ENCODE data around the gene CYBRD1.
A peak's percentile ranks its signal among the peaks of the same experiment; 100 is the strongest.

CYBRD1 gene

DNA sequence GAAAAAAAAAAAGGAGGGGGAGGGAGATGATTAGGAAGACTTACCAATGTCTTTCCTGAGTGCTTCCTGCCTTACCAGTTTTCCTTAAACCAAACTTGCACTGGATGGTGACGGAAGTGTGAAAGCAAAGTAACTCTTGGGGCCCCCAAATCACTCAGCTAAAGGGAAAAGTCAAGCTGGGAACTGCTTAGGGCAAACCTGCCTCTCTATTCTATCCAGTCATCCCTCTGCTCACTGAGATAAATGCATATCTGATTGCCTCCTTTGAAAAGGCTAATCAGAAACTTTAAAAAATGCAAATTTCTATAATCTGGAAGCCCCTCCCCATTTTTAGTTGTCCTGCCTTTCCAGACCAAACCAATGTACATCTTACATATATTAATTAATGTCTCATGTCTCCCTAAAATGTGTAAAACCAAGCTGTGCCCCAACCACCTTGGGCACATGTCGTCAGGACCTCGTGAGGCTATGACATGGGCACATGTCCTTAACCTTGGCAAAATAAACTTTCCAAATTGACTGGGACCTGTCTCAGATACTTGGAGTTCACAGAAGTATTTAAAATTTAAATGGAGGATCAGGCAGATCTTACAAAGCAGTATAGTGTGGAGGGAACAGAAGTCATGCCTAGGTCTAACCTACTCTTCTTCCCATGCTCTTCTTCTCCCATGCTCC, 7.2 kb upstream of the CYBRD1 start:
- no peak for DNase-seq (ENCODE audit: extremely low read depth, low read depth)
- H3K4me3 ChIP-seq (replicated peaks; ENCODE audit: low read depth, low read length), result no peak overlapping the region
- TF ChIP-seq, protein P1, sequence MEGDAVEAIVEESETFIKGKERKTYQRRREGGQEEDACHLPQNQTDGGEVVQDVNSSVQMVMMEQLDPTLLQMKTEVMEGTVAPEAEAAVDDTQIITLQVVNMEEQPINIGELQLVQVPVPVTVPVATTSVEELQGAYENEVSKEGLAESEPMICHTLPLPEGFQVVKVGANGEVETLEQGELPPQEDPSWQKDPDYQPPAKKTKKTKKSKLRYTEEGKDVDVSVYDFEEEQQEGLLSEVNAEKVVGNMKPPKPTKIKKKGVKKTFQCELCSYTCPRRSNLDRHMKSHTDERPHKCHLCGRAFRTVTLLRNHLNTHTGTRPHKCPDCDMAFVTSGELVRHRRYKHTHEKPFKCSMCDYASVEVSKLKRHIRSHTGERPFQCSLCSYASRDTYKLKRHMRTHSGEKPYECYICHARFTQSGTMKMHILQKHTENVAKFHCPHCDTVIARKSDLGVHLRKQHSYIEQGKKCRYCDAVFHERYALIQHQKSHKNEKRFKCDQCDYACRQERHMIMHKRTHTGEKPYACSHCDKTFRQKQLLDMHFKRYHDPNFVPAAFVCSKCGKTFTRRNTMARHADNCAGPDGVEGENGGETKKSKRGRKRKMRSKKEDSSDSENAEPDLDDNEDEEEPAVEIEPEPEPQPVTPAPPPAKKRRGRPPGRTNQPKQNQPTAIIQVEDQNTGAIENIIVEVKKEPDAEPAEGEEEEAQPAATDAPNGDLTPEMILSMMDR (IDR thresholded peaks at IDR 0.05; ENCODE audit: low read depth, low read length, missing control alignments), result no peak

DNA sequence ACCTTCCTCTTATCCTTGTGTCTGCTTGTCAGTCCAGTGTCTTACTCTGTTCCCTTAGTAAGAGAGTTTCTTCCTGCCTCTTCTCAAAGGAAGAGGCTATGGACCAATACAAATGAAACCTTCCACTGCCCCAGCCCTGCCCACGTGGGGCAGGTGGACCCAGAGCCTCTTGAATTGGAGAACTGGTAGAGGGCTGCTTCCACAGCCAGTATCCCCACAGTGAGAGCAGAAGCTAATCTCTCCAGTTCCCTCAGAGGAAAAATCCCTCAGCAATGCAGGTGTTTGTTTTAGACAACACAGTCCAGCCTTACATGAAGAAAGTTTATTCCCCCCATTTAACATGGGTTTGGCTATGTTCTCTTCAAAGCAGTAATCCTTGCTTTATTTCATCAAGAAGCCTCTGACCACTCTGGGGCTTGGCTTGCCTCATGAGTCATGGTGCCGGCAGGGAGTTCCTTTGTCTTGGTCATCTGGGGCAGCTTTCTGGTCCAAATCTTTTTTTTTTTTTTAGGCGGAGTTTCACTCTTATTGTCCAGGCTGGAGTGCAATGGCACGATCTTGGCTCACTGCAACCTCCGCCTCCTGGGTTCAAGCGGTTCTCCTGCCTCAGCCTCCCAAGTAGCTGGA, 6.5 kb upstream of the CYBRD1 start:
- no peak for DNase-seq (ENCODE audit: extremely low read depth, low read depth)

DNA sequence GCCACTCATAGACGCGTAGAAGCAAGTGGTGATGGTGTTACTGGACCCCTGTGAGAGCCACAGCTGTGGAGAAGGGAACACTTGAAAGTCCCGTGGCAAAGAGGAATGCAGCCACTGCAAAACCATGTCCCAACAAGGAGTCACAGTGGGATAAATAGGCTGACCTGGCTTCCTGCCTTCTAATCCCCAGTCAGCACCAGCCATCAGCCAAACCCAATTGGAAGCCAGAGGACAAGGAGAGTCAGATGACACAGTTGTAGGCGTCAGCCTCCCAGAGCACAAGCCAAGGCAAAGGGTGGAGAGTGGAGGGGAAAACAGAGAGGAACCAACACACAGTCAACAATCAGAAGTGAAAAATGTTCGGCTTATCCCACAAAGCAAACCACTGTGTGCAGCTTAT, 5.5 kb upstream of the CYBRD1 start:
- DNase-seq (ENCODE audit: extremely low read depth, low read depth), result no peak
- TF ChIP-seq, protein P1 (IDR thresholded peaks at IDR 0.05; ENCODE audit: low read depth, low read length, missing control alignments), result no peak
- no peak overlapping the region for H3K4me3 ChIP-seq (replicated peaks; ENCODE audit: low read depth, low read length)

More for the DNA sequence above, 6.5 kb upstream of the CYBRD1 start:
- no peak overlapping the region for H3K4me3 ChIP-seq (replicated peaks; ENCODE audit: low read depth, low read length)
- TF ChIP-seq, protein P1 (IDR thresholded peaks at IDR 0.05; ENCODE audit: low read depth, low read length, missing control alignments), result no peak

- TF ChIP-seq, protein P1 (IDR thresholded peaks at IDR 0.05; ENCODE audit: low read depth, low read length, missing control alignments), result no peak
- H3K4me3 ChIP-seq (replicated peaks; ENCODE audit: low read depth, low read length), result no peak overlapping the region
- DNase-seq (ENCODE audit: extremely low read depth, low read depth), result no peak
Measured at GRCh38 chr2:171520471-171520870, 1.8 kb upstream of the CYBRD1 start.

GRCh38 chr2:171521361-171522051, 768 bp upstream of the CYBRD1 start:
- TF ChIP-seq, protein P1 (IDR thresholded peaks at IDR 0.05; ENCODE audit: low read depth, low read length, missing control alignments), result no peak
- H3K4me3 ChIP-seq (replicated peaks; ENCODE audit: low read depth, low read length), result peak overlapping the region; percentile 72
- no peak for DNase-seq (ENCODE audit: extremely low read depth, low read depth)

DNA sequence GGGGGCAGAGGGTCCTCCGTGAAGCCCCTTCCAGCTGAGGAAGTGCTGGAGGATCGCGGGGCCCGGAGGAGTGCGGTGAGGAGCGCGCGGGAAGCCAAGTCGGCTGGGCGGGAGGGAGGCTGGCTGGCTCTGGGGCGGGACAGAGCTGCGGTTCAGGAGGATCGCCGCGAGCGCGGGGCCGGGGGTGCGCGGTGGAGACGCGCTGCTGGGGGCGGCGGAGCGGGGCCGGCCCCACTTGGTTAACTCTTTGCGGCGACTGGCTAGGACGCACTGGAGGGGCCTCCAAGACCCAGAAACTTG, 464 bp downstream of the CYBRD1 start:
- no peak for DNase-seq (ENCODE audit: extremely low read depth, low read depth)
- TF ChIP-seq, protein P1 (IDR thresholded peaks at IDR 0.05; ENCODE audit: low read depth, low read length, missing control alignments), result no peak
- peak overlapping the region; percentile 72 for H3K4me3 ChIP-seq (replicated peaks; ENCODE audit: low read depth, low read length)
